Endothelial cell of umbilical vein (primary cell): ENCODE data around the gene NRP2.

Experiments
- EZH2 ChIP-seq: IDR thresholded peaks from 2 replicates; pipeline ENCODE4 v1.6.1; 2012; ENCODE audit warnings: borderline replicate concordance, low read depth, mild to moderate bottlenecking, moderate library complexity, low read length, inconsistent platforms; ENCODE audit not compliant: severe bottlenecking
- GATA2 ChIP-seq: IDR thresholded peaks from 2 replicates; pipeline ENCODE4 v1.7.0; 2011; ENCODE audit warnings: low read depth, mild to moderate bottlenecking, moderate library complexity, mixed read lengths, low read length; ENCODE audit not compliant: insufficient read length, insufficient read depth
- JUN ChIP-seq: IDR thresholded peaks from 2 replicates; pipeline ENCODE4 v1.6.1; 2011; ENCODE audit warnings: borderline replicate concordance, low read depth; ENCODE audit not compliant: insufficient read length, insufficient read depth
- MYC ChIP-seq: IDR thresholded peaks from one replicate; pipeline ENCODE4 v1.6.1; 2011; ENCODE audit warnings: mild to moderate bottlenecking, low read depth, low read length
- POLR2A ChIP-seq: IDR thresholded peaks from 2 replicates; pipeline ENCODE4 v1.6.1; 2012; ENCODE audit warnings: low read depth, mild to moderate bottlenecking, control low read depth, low read length
- POLR2AphosphoS5 ChIP-seq: IDR thresholded peaks from 2 replicates; pipeline ENCODE4 v1.6.1; 2012; ENCODE audit warnings: low read depth, mild to moderate bottlenecking, control low read depth, low read length, moderate library complexity; ENCODE audit not compliant: insufficient read depth
- TF ChIP-seq, protein P1 (sequence below), 2 donors: IDR thresholded peaks; 1 replicate in 1 of 2; 2 replicates in 1 of 2; pipeline ENCODE4 v1.5.1; 2011; ENCODE audit warnings: low read length in 2 of 2, mild to moderate bottlenecking in 2 of 2, moderate library complexity in 2 of 2, control low read depth in 1 of 2, inconsistent platforms in 1 of 2, low read depth in 1 of 2; ENCODE audit not compliant: insufficient read depth in 1 of 2; ENCODE audit errors: extremely low read depth in 1 of 2
- TF ChIP-seq, protein P2 (sequence below): IDR thresholded peaks from 2 replicates; pipeline ENCODE4 v1.6.1; 2011; ENCODE audit not compliant: insufficient read depth, insufficient read length

DNA sequence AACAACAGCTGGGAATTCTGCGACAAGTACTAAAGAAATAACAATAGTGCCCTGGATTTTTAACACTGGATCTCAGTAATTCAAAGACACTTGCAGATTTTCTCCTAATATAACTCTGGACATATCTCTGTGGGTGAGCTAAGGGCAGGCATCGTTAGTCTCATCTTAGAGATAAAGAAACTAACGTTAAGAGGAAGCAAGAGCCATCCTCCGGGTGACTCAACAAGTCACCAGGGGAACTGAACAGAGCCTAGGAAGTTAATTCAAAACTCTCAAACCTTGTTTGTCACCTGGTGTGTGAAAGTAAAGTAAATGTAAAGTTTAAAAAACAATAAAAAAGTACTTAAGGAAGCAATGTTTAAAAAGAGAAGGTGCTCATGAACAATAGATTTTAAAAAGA lies 41.6 kb upstream of the NRP2 start:
- TF ChIP-seq EZH2 (no peak), POLR2AphosphoS5 (no peak), POLR2A (no peak), GATA2 (no peak), MYC (no peak), JUN (no peak)
- TF ChIP-seq, protein P1, sequence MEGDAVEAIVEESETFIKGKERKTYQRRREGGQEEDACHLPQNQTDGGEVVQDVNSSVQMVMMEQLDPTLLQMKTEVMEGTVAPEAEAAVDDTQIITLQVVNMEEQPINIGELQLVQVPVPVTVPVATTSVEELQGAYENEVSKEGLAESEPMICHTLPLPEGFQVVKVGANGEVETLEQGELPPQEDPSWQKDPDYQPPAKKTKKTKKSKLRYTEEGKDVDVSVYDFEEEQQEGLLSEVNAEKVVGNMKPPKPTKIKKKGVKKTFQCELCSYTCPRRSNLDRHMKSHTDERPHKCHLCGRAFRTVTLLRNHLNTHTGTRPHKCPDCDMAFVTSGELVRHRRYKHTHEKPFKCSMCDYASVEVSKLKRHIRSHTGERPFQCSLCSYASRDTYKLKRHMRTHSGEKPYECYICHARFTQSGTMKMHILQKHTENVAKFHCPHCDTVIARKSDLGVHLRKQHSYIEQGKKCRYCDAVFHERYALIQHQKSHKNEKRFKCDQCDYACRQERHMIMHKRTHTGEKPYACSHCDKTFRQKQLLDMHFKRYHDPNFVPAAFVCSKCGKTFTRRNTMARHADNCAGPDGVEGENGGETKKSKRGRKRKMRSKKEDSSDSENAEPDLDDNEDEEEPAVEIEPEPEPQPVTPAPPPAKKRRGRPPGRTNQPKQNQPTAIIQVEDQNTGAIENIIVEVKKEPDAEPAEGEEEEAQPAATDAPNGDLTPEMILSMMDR (IDR thresholded peaks at IDR 0.05; ENCODE audit: extremely low read depth in 1 of 2, insufficient read depth in 1 of 2, low read depth in 1 of 2, low read length in 2 of 2): no peak
- TF ChIP-seq, protein P2, sequence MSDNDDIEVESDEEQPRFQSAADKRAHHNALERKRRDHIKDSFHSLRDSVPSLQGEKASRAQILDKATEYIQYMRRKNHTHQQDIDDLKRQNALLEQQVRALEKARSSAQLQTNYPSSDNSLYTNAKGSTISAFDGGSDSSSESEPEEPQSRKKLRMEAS: no peak
